ENCODE data around the gene TSHR. TPM values are rescaled to one million over a fixed set of nuclear protein-coding genes. Genes with fewer than 3 reads are reported as not detected.

TSHR gene
- not detected in 2 replicates for total RNA-seq (2014; rRNA removed; shearing (Covaris generic))

DNA sequence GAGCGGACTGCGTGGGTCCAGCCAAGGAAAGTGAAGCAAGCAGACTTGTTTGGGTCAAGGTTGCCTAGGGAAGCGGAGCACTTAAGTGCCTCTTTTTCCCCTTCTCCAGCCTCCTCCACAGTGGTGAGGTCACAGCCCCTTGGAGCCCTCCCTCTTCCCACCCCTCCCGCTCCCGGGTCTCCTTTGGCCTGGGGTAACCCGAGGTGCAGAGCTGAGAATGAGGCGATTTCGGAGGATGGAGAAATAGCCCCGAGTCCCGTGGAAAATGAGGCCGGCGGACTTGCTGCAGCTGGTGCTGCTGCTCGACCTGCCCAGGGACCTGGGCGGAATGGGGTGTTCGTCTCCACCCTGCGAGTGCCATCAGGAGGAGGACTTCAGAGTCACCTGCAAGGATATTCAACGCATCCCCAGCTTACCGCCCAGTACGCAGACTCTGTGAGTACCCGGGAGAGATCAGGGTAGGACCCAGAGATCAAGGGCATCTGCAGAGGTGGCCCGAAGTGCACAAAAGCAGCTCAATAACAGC is at the start of gene TSHR:
Gene TSHR, plus strand, starts transcription at position 206 of the 526 bp plus-strand sequence. Its CDS starts 60 bp downstream, at position 266.
- DNase-seq (ENCODE audit: low read depth): peak; percentile 2

DNA sequence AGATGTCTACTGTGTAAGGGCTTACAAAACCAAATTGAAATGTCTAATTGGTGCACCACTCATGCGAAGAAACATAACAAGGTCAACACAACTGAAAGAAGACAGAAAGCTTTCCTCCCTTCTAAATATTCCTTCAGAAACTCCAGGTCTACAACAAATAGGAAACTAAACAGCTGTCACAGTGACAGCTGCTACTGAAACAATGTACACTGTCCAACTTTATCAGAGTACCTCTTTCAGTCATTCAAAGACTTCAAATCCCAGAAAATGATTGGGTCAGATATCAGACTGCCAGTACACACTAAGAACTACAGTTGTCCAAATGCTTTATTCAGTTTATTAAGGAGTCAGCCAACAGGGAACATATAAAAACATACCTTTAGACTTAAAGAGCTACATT is 49.1 kb upstream of the TSHR start:
- no peak for DNase-seq (ENCODE audit: low read depth)

DNA sequence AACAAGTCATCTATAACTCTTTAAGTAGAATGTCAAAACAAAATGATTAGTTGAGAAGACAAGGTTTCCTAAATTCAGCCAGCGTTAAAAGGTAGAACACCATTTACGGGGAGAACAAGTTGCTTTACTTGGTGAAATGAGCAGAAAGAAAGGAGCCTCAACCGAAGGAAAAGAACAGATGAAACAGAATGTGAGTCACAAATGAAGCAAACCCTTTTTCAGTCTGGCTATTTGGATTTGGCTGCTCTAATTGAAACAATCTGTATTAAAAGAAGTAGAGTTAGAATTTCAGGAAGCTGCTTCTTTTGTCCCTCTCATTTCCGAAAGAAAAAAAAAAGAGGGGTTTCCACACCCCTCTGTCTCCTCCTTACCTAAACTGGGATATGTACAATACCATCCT is 48.5 kb upstream of the TSHR start:
- no peak for DNase-seq (ENCODE audit: low read depth)

DNA sequence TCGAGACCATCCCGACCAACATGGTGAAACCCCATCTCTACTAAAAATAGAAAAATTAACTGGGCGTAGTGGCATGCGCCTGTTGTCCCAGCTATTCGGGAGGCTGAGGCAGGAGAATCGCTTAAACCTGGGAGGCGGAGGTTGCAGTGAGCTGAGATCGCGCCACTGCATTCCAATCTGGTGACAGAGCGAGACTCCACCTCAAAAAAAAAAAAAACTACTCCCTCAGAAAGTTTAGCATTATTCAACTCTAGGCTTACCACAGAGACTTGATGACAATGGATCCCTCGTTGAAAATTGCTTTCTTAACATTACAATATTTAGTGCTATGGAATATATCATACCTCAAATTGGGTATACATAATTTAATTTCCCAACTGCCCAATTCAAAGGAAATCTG is 43.4 kb upstream of the TSHR start:
- DNase-seq (ENCODE audit: low read depth): peak; percentile 6

DNA sequence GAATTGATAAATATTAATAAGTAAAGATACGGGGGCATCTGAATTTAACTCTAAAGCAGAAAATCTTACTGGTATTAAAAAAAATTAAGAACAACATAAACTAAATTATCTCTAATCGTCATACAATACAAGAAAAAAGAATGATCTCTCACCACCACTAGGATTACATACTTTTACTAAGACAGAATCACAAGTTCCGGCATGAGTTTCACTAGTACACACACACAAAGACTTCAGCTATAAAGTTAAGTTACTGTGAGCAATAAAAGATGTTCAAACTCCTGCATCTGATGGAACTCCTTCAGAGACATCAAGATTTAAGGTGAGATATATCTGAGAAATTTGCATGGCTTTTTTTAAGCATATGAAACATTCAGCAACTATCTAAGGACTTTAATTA is 35.8 kb upstream of the TSHR start:
- no peak for DNase-seq (ENCODE audit: low read depth)

DNA sequence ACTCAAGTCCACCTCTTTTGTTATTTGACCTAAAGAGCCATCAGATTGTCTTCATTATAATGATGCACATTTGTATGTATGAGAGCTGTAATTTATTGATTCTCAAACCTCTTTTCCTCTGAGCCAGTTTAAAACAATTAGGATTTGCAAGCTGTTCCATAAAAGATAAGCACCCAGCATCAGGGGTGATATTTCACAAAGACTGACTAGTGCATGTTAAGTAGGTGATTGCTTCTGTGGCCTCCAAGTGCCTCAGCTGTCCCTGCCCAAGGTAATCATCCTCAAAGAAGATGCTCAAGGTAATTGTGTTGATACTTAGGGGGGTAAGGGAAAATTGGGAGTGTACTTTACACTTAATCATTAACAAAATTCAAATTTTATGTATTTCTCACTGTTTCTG is 32.1 kb upstream of the TSHR start:
- no peak for DNase-seq (ENCODE audit: low read depth)

DNA sequence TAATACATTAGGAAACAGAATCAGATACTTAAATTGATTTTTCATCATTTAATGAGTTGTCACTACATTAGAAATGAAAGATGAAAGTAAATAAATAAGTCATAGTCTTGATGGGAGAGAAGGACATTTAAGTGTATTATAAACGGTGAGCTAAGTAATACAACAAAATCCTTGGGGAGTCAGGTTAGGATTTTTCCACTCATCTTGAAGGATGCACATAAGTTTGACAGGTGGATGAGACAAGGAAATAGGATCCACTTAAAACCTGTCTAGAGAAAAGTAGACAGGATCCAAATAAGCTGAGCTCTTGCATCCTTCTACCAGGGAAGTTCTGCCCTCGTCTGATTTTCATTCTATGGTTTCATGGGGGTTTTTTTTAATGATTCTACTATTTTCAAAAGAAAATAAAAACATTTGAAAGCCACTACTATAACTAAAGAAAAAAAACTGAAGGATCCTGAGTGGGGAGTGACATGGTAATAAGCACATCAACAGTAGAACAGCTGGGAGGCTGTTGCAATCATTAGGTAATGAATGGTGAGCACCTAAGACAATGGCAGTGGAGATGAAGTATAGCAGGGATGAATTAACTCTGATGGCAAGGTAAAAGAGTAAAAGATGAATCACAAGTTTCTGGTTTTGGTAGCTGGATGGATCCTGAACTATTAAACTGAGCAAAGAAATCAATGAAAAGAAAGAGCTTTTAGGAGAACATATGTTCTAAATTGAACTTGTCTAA is 30.9 kb upstream of the TSHR start:
- no peak for DNase-seq (ENCODE audit: low read depth)

DNA sequence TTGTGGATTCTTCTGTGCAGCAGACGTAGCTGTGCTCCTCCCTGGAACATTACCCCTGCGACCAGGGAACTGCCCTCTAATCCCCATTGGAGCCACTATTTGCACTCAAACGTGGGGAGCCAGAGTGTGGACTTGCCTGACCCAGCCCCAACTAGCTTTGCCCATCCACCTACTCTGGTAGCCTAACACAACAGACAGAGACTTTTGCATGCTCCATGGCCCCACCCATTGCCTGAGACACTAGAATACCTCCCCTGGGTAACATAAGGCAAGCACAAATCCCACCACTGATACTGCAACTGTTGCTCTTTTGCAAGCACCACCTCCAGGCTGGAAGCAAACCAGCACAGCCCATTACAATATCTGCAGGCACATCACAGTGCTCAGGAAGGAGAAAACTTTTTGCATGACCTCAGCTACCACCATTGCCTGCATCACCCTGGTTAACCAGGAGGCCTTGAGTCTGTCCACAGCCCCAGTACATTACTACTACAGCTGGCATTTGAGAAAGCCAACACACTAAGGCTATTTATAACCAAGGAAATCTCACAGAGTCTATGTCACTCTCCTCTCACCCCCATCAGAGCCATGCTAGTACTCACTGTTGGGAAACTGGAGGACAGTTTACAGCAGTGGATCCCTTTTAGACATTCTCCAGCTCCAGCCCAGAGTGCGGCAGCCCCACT is 28.9 kb upstream of the TSHR start:
- no peak for DNase-seq (ENCODE audit: low read depth)

DNA sequence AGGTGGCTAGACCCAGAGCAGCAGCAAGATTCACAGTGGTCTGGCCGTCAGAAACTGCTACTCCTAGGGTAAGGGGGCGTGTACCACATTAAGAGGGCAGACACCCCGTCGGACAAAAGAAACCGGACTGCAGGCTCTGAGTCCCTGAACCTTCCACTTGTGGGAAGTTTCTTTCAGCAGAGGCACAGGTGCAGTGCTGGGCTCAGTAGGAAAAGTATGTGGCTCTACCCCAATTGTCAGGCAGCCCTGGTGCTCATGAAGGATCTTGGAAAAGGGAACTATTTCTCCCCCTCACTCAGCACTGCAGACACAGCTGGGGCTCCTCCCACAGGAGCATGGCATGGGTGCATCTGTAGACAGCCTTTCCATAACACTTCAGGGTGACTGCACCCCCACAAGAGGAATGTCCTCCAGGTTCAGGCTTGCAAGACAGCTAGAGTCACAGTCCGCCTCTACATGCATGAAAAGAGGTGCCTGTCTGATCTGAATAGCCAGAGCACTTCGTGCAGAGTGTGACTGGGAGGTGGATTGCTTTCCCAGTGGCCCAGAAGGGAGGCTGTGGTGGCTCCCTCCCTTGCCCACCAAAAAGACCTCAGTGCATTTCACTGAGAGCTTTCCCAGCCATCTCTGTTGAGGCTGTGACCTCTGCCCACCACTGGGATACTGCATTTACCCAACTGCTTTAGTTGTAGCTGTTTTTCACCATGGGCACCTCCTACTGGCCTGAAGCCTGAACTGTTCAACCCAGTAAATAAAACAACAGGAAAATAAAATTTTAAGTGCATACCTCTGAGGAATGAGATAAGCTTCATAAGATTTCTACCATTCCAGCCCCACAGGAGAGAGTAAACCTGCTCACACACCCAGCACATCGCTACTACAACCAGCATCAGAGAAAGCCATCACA is 28.1 kb upstream of the TSHR start:
- no peak for DNase-seq (ENCODE audit: low read depth)

DNA sequence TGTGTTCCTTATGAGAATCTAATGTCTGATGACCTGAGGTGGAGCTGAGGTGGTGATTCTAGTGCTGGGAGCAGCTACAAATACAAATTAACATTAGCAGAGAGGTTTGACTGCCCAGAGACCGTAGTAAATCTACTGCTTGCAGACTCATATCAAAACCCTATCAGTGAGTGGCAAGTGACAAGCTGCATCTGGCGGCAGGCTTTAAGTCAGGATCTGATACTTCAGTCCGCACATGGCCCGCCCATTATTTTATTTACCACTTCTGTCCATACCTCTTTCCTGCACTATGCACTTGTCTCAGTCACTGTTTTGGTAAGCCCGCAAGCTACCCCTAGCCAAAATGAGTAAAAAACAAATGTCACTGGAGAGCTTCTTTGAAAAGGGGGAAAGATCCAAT is 25.3 kb upstream of the TSHR start:
- no peak for DNase-seq (ENCODE audit: low read depth)

DNA sequence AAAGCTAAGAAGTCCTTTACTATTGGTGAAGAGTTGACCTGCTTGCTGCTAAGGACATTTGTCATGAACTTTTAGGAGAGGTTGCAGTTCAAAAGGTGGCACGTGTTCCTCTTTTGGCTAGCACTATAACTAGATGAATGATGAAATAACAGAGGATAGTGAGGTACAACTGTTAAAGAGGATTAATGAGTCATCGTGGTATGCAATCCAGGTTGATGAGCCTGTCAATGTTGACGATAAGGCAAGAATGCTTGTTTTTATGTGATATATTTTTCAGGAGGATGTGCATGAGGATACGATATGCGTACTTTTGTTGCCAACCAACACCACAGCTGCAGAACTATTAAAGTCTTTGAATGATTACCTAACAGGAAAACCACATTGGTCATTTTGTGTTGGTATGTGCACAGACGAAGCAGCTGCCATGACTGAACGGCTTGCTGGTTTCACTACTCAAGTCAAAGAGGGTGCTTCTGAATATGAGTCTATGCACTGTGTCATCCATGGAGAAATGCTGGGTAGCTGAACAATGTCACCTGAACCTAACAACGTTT is 24.5 kb upstream of the TSHR start:
- DNase-seq (ENCODE audit: low read depth): peak; percentile 79

DNA sequence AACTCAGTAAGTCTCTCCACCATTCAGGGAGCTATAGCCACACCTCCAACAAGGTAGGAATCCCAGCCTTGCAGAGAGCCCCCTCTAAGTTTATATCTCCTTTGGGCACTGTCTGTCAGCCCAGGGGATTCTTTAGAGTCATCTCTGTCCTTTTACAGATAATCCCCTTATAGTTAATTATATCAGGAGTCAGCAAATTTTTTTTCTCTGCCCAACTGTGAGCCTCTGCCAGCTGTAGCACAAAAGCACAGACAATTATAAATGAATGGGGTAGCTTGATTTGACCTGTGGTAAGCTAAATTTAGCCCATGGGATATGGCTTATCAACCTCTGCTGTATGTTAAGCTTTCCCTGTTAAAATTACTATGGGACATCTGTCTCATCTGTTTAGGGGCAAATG is 22.1 kb upstream of the TSHR start:
- no peak for DNase-seq (ENCODE audit: low read depth)

DNA sequence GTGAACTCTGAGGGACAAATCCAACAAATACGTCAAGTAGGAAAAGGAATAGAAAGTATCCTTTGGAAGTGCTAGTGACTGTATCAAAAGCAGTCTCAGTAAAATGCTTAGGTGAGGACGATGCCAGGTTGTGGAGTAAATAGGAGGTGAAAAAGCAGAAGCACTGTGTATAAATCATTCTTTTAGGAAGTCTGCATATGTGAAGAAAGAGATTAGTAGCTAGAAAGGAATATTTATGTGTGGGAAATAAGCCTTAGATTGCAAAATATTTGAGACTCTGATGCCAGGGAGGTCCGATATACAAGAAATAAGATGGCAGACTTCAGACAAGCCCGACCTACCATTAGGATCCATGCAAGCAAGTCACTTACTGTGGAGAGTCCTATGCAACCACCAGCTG is 21.7 kb upstream of the TSHR start:
- no peak for DNase-seq (ENCODE audit: low read depth)

DNA sequence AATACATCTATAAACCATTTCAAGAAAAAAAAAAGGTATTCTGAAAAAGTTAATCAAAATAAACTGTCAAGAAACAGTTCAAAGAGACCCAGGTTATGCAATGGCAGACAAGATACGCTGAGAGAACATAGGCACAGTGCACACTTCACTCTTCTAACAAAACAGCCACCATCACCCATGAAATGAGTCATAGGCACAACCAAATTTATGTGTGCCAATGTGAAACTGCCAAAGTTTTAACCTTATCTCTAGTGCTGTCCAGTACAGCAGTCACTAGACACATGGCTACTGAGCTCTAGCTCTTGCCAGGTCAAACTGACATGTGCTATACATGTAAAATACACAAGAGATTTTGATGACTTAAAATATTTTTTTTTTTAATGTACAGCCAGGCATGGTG is 15.3 kb upstream of the TSHR start:
- peak; percentile 14 for DNase-seq (ENCODE audit: low read depth)

DNA sequence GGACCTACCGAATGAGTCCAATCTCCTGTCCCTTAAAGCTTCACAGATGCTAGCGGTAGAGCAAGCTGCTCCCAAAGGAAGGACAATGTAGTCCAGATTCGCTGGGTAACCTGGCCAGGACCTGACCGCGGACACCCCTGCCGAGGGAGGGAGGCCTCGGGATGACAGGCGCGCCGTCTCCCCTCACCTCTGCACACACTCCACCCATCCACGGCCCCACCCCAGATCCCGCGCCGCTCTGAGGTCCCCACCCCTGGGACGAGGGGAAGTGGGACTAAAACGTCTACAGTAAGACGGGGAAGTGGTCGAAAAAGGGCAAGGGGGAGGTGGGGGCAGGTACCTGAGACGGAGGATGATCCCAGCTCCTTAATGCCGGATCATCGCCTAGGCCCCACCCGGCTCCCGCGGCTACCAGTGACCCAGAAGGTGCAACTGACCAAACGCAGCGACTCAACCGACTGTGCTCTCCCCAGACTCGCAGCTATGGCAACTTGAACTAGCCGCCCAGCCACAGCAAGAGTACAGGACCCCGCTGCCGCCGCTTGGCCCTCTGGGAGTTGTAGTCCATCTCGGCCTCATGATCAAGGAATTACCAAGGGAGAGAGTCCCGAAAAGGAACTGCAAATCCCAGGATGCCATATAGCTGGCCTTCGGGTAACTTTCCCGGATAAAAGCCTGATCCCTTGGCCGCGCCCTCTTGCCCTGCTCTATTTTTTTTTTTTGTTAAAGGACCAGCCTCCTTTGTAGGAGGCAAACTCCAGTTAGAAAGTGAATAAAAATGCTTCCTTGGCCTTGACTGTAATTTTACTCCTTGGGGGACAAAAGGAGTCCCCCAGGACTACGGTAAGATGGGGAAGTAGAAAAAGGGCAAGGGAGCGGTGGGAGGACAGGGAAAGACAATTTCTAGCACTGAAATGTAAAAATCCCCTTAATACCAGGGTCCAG is 13.9 kb upstream of the TSHR start, which contains the start of gene CEP128:
Gene CEP128, minus strand, starts transcription at position 498 of the 945 bp plus-strand sequence.
- peak; percentile 98 for DNase-seq (ENCODE audit: low read depth)

DNA sequence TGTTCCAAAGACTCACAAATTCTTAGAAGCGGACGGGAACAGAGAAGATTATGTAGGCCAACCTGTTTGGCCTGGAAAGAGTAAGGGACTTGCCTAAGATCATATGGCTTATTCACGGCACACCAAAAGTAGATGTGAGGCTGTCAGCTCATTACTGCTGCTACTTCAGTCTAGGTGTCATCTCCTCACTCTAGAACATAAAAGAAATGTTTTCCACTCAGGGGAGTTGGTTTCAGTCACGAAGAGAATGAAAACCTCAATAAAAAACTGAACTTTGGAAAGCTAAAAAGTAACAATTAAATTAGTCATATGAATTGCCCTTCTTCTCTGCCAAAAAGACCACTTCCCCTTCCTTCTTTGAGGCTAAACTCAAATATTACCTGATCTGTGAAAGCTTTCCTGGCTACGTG is 13.2 kb upstream of the TSHR start:
- no peak for DNase-seq (ENCODE audit: low read depth)

DNA sequence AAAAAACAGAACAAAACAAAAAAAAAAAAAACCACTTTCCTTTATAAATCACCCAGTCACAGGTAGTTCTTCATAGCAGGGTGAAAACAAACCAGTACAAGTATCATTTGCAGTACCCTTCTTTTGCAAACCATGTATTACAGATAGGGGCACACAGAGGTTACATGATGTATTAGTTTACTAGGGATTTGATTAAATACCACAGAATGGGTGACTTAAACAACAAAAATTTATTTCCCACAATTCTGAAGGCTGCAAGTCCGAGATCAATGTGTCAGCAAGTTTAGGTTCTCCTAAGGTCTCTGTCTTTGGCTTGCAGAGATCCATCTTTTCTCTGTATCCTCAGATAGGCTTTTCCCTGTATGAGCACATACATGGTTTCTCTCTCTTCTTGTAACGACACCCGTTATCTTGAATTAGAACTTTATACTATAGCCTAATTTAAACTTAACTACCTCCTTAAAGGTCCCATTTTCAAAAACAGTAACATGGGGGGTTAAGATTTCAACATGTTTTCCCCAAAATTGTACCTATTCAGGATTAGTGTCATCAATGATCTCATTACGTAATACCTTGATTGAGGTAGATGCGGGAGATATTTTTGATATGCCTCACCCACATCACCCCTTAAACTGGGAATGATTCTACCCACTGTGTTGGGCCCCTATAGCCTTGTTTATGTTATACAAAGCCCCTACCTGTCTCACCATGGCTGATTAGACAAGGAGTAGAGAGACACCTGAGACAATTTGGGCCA is 10.4 kb upstream of the TSHR start:
- DNase-seq (ENCODE audit: low read depth): no peak

DNA sequence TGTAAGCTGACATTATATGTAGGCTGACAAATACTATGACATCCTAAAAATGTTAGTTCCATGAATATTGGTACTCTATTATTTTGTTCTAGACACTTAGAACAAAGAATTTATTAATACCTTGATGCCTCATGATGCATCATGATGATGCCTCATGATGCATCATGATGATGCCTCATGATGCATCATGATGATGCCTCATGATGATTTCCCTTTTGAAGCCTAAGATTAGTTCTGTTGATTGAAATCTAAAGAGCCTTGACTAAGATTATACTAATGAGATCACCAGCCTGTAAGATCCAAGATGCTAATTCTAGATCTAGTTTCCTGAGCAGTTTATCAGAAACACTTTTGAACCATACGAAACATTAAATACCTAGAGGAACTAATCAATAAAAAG is 9.2 kb upstream of the TSHR start:
- no peak for DNase-seq (ENCODE audit: low read depth)

DNA sequence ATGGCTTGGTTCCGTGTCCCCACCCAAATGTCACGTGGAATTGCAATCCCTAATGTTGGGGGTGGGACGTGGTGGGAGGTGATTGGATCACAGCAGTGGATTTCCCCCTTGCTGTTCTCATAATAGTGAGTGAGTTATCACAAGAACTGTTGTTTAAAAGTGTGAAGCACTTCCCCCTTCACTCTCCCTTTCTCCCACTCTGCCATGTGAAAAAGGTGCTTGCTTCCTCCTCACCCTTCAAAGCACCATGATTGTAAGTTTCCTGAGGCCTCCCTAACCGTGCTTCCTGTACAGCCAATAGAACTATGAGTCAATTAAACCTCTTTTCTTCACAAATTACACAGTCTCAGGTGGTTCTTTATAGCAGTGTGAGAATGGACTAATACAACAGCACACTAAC is 8.6 kb upstream of the TSHR start:
- DNase-seq (ENCODE audit: low read depth): no peak

DNA sequence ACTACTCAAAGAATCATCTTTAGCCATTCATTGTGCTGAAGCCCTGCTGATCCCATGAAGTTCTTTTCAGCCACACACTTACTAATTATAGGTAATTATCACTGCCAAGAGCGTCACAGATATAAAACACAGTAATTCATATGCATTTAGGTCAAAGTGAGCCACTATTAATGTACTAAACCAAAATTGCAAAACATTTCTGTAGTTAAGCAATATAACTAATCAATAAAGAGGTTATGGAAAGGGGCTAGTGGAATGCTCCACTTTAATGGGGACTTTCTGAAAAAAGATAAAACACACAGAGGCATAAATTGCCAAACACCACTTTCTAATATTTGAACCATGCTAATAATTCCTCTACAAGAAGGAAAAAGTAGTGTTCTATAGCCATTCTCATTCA is 7.1 kb upstream of the TSHR start:
- no peak for DNase-seq (ENCODE audit: low read depth)

Measured in Daoy (cell line).